ENCODE measurements around the gene PDZRN3. TPM values are rescaled to one million over a fixed set of nuclear protein-coding genes. Genes with fewer than 3 reads are reported as not detected.

PDZRN3 gene
- total RNA-seq, result 10 to 100 TPM; 13.2 to 39.3 (median 17.2) TPM
- polyA plus RNA-seq, result 10 to 100 TPM in 2 of 3 donors, 1 to 10 TPM in 1; 2.5 to 18.0 (median 13.4) TPM
- long read RNA-seq, donor 1, full-length matches to known transcripts, result 6 of 13 reads
- long read RNA-seq, donor 1, partial matches to known transcripts, result 0 of 13 reads
- long read RNA-seq, donor 1, other reads (novel, unspliced or antisense), result 7 of 13 reads
- long read RNA-seq, donor 2, full-length matches to known transcripts, result 18 of 38 reads
- long read RNA-seq, donor 2, partial matches to known transcripts, result 17 of 38 reads
- long read RNA-seq, donor 2, other reads (novel, unspliced or antisense), result 3 of 38 reads

DNA sequence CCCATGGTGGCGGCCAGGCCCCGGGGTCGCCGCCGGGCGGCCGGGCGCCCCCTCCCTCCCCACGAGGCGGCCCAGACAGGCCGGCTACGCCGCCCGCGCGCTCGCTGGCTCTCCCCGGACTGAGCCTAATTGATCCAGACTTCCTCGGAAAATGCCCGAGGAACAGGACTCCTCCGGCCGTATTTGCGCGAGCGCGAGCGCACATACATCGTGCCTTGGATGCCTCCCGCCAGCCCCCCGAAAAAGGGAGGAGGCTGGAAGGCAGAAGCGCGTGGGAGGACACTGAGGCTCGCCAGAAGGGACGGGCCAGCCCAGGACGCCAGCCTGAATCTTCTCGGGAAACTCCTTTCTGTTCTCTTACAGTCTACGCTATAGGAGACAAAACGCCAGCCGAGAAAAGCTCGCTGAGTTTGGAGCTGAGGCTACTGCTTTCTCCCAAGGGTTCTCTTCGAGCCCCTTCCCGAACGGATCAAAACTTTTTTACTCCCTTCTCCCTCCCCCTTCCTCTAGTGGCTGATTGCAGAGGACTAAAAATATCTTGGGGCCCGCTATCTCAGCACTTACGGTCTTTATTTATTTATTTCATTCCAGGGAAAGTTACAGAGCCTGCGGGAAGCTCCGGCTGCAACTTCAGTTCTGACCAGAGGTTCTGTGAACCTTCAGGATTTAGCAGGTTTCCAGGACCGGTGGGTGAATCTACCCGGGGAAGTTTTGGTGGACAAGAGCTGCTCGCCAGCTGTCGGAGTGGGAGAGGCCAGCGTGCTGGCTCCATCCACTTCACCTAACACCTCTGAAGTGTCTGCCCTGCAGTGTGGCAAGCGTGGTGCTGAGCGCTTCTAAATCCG lies at the start of gene PDZRN3:
TSS of gene PDZRN3 (minus strand) at position 121 of the 845 bp plus-strand sequence.
- Histone ChIP-seq H3K27me3 (ENCODE audit: insufficient read depth in 3 of 3, low read length in 2 of 3) (no peaks in the 10 kb centered on the region), H3K36me3 (ENCODE audit: insufficient read depth in 1 of 2, low read depth in 1 of 2) (no peaks in the 10 kb centered on the region), H3K4me1 (peaks cover 27% of the 10 kb centered on the region), H3K27ac (peak within 1 kb of the TSS; percentile 91), H3K9me3 (no peaks in the 10 kb centered on the region), H3K4me3 (peak within 1 kb of the TSS; percentile 81)
- WGBS, 3 donors, result 1% methylated on average over 47 to 55 of the region's 55 CpGs
- intact Hi-C loops (cut with DNase I), result loop anchor here (2.0 to 5.0 kb wide), 7 partner anchors 43 to 222 kb away; no protein-coding TSS in a partner anchor
- TF ChIP-seq, protein P1, sequence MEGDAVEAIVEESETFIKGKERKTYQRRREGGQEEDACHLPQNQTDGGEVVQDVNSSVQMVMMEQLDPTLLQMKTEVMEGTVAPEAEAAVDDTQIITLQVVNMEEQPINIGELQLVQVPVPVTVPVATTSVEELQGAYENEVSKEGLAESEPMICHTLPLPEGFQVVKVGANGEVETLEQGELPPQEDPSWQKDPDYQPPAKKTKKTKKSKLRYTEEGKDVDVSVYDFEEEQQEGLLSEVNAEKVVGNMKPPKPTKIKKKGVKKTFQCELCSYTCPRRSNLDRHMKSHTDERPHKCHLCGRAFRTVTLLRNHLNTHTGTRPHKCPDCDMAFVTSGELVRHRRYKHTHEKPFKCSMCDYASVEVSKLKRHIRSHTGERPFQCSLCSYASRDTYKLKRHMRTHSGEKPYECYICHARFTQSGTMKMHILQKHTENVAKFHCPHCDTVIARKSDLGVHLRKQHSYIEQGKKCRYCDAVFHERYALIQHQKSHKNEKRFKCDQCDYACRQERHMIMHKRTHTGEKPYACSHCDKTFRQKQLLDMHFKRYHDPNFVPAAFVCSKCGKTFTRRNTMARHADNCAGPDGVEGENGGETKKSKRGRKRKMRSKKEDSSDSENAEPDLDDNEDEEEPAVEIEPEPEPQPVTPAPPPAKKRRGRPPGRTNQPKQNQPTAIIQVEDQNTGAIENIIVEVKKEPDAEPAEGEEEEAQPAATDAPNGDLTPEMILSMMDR (IDR thresholded peaks at IDR 0.05), result no peak
- DNase-seq, result peak; percentile 71 to 78
- peak; percentile 40 to 56 (median 47) for ATAC-seq

DNA sequence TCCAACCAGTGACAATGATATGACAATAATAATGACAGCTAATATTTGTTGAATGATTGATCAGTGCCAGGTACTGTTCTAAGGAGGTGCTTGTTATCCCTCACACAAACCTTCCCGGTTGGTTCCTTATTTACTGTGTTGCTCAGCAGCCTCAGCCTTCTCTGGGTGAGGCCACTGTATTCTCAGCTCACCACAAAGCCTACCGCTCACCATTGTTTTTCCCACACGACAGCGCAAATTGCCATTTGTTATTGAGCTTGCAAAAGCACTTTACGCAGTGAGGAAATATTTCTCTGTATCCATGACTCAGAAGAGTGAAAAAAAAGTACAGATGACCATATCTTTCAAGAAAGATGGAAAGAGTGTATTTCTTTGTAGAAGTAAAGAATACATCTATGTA lies 49.5 kb upstream of the PDZRN3 start:
- no peaks in the 10 kb centered on the region for H3K9me3 ChIP-seq
- H3K4me3 ChIP-seq, result no peak overlapping the region
- no peaks in the 10 kb centered on the region for H3K36me3 ChIP-seq (ENCODE audit: insufficient read depth in 1 of 2, low read depth in 1 of 2)
- ATAC-seq (no peak), DNase-seq (no peak)
- intact Hi-C loops (cut with DNase I), result no loop called here
- H3K4me1 ChIP-seq, result no peaks in the 10 kb centered on the region
- 66 to 75% (median 68%) methylated on average over 5 of the region's 5 CpGs for WGBS, 3 donors
- H3K27ac ChIP-seq, result no peak overlapping the region
- TF ChIP-seq, protein P1 (IDR thresholded peaks at IDR 0.05), result no peak
- no peaks in the 10 kb centered on the region for H3K27me3 ChIP-seq (ENCODE audit: insufficient read depth in 3 of 3, low read length in 2 of 3)

DNA sequence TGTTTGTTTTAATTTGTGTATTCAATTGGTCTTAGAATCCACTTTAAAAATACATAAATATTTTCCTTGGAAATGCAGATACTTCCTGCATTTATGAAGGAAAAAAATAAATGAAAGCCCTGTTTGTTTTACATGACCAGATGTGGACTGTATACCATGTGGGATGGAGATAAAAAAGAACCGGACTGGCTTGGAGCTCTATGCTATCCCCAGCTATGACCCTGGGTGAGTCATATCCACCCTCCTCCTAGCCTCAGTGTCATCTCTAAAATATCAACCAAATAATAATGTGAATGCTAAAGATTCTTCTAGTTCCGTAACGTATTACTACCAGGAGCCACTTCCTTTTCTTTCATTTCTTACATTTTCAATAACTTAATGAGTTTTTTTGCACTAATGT lies 44.5 kb upstream of the PDZRN3 start:
- Histone ChIP-seq H3K9me3 (no peaks in the 10 kb centered on the region), H3K27me3 (ENCODE audit: insufficient read depth in 3 of 3, low read length in 2 of 3) (no peaks in the 10 kb centered on the region), H3K4me1 (no peaks in the 10 kb centered on the region), H3K4me3 (no peak overlapping the region), H3K27ac (no peak overlapping the region), H3K36me3 (ENCODE audit: insufficient read depth in 1 of 2, low read depth in 1 of 2) (no peaks in the 10 kb centered on the region)
- ATAC-seq (no peak), DNase-seq (no peak)
- 79 to 84% (median 83%) methylated on average over 3 of the region's 3 CpGs for WGBS, 3 donors
- intact Hi-C loops (cut with DNase I), result no loop called here
- TF ChIP-seq, protein P1 (IDR thresholded peaks at IDR 0.05), result no peak

DNA sequence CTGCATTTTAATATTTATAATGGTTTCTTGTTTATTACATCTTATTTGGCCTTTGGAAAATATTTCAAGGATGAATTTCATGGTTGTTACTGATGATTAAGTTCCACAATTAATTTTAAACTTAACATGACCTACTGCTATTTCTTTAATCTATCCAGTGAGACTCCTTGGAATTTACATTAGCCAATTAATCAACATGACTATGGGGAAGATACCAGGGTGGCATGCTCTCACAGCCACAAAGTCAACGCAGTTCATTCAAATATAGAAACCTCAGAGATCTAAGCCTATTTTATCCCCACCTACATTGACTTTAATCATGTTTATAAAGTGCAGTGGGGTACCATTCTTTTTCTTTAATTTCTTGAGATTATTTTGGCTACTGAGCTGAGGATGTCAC lies 43.6 kb upstream of the PDZRN3 start:
- DNase-seq (no peak), ATAC-seq (no peak)
- Histone ChIP-seq H3K27me3 (ENCODE audit: insufficient read depth in 3 of 3, low read length in 2 of 3) (no peaks in the 10 kb centered on the region), H3K36me3 (ENCODE audit: insufficient read depth in 1 of 2, low read depth in 1 of 2) (no peaks in the 10 kb centered on the region), H3K9me3 (no peaks in the 10 kb centered on the region), H3K27ac (no peak overlapping the region), H3K4me3 (no peak overlapping the region), H3K4me1 (no peaks in the 10 kb centered on the region)
- 68 to 84% (median 80%) methylated on average over 1 of the region's 1 CpG for WGBS, 3 donors
- intact Hi-C loops (cut with DNase I), result no loop called here
- TF ChIP-seq, protein P1 (IDR thresholded peaks at IDR 0.05), result no peak

Data from psoas muscle (tissue), 8 donors.